ENCODE data around the gene TAS2R39. TPM values are rescaled to one million over a fixed set of nuclear protein-coding genes. Genes with fewer than 3 reads are reported as not detected.
"Not testable (repeated sequence)": the region's sequence is repeated elsewhere in the genome, so short reads cannot be mapped to it uniquely, and the experiment has no call there.

The TAS2R39 gene
- total RNA-seq, 1 donor from 2014 or later, result not detected

DNA sequence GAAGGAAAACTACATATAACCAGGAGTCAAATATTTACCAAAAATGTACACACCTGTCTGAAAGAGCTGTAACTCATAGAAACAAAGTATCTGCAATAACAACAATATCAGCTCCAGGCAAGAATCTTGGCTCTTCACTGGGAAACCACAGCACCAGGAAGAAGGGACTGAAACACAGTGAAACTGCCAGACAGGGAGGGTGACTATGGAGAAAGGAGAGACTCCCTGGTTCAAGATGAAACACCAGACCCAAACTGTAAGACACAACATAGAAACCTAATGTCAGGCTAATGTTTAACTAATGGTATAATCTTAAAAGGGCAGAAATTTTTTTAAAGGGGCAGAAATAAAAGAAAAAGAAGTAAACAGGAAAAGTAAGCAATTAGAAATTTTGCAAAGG, 11.5 kb upstream of the TAS2R39 start:
- TF ChIP-seq, protein P1, sequence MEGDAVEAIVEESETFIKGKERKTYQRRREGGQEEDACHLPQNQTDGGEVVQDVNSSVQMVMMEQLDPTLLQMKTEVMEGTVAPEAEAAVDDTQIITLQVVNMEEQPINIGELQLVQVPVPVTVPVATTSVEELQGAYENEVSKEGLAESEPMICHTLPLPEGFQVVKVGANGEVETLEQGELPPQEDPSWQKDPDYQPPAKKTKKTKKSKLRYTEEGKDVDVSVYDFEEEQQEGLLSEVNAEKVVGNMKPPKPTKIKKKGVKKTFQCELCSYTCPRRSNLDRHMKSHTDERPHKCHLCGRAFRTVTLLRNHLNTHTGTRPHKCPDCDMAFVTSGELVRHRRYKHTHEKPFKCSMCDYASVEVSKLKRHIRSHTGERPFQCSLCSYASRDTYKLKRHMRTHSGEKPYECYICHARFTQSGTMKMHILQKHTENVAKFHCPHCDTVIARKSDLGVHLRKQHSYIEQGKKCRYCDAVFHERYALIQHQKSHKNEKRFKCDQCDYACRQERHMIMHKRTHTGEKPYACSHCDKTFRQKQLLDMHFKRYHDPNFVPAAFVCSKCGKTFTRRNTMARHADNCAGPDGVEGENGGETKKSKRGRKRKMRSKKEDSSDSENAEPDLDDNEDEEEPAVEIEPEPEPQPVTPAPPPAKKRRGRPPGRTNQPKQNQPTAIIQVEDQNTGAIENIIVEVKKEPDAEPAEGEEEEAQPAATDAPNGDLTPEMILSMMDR (IDR thresholded peaks at IDR 0.05), result no peak
- no peak for TF ChIP-seq POLR2A (IDR thresholded peaks at IDR 0.05)
- no peak for TF ChIP-seq POLR2AphosphoS5 (IDR thresholded peaks at IDR 0.05; ENCODE audit: insufficient read depth in 1 of 2, low read depth in 1 of 2)
- H3K36me3 ChIP-seq, result no peaks in the 10 kb centered on the region
- no peaks in the 10 kb centered on the region for H3K4me1 ChIP-seq
- no peaks in the 10 kb centered on the region for H3K27me3 ChIP-seq
- intact Hi-C loops (cut with DNase I), result no loop called here
- no peaks in the 10 kb centered on the region for H3K9me3 ChIP-seq
- DNase-seq (ENCODE audit: extremely low spot score in 2 of 2), result no peak
- H3K4me3 ChIP-seq, result no peak overlapping the region
- no peak overlapping the region for H3K27ac ChIP-seq

DNA sequence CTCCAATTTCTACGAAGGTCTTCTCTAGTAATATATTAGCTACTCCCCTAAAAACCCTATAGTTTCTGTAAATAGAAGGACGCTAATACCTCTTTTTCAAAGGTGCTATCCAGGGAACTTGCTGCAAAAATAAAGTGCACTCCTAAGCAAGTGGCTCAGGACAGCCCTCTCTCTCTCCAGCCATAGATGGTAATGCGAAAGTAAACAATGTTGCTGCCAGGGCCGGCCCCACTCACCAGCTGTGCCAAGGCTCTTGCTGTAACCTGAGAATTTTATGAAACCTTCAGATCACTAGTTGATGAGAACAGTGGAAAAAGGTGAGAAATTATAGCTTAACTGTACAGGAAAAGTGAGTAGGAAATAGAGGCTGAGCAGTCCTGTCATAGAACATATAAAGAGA, 10.9 kb upstream of the TAS2R39 start:
- no peak overlapping the region for H3K27ac ChIP-seq
- no peak for DNase-seq (ENCODE audit: extremely low spot score in 2 of 2)
- TF ChIP-seq, protein P1 (IDR thresholded peaks at IDR 0.05), result no peak
- no peak for TF ChIP-seq POLR2A (IDR thresholded peaks at IDR 0.05)
- TF ChIP-seq POLR2AphosphoS5 (IDR thresholded peaks at IDR 0.05; ENCODE audit: insufficient read depth in 1 of 2, low read depth in 1 of 2), result no peak
- no peak overlapping the region for H3K4me3 ChIP-seq
- no peaks in the 10 kb centered on the region for H3K4me1 ChIP-seq
- H3K27me3 ChIP-seq, result no peaks in the 10 kb centered on the region
- H3K9me3 ChIP-seq, result no peaks in the 10 kb centered on the region
- intact Hi-C loops (cut with DNase I), result no loop called here
- no peaks in the 10 kb centered on the region for H3K36me3 ChIP-seq

DNA sequence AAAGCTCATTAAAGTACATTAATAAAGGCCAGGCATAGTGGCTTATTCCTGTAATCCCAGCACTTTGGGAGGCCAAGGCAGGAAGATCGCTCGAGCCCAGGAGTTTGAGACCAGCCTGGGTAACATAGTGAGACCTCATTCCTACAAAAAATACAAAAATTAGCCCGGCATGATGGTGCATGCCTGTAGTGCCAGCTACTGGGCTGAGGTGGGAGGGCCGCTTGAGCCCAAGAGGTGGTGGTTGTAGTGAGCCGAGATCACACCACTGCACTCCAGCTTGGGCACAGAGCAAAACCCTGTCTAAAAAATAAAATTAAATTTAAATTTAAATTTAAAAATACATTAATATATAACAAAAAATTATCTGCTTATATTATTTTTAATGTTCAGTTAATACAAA, 7.1 kb upstream of the TAS2R39 start:
- H3K27ac ChIP-seq, result no peak overlapping the region
- TF ChIP-seq, protein P1 (IDR thresholded peaks at IDR 0.05), result no peak
- TF ChIP-seq POLR2AphosphoS5 (IDR thresholded peaks at IDR 0.05; ENCODE audit: insufficient read depth in 1 of 2, low read depth in 1 of 2) (no peak), POLR2A (IDR thresholded peaks at IDR 0.05) (no peak)
- no peak for DNase-seq (ENCODE audit: extremely low spot score in 2 of 2)

DNA sequence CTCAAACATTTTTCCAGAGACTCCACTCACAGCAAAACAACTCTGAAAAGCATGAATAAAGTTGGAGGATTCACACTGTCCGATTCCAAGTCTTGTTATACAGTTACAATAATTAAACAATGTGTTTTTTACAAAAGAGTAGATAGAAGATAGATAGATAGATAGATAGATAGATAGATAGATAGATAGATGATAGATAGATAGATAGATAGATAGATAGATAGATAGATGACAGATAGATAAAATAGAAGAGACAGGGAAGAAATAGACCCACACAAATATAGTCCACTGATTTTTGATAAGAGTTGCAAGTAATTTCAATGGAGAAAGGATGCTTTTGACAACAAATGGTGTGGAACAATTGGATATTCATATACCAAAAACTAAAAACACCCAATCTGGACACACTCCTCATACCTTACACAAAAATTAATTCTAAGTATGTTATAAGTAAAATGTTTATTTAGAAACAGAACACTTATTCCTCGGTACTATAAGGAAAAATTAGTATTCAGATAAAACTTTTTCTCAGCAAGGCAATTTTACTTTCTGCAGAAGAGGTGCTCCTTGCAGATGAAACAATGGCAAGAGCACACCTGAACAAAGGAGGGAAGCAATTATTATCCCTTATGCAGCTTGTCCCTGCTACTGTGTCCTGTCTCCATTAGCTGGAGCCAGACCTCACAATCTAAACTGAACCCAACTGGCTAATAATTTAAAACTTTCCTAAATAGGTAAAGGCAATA, 5.7 kb upstream of the TAS2R39 start:
- Histone ChIP-seq H3K27me3 (no peaks in the 10 kb centered on the region), H3K4me1 (no peaks in the 10 kb centered on the region), H3K36me3 (no peaks in the 10 kb centered on the region), H3K9me3 (no peaks in the 10 kb centered on the region), H3K4me3 (no peak overlapping the region), H3K27ac (no peak overlapping the region)
- no peak for TF ChIP-seq POLR2AphosphoS5 (IDR thresholded peaks at IDR 0.05; ENCODE audit: insufficient read depth in 1 of 2, low read depth in 1 of 2)
- TF ChIP-seq, protein P1 (IDR thresholded peaks at IDR 0.05), result no peak
- TF ChIP-seq POLR2A (IDR thresholded peaks at IDR 0.05), result no peak
- DNase-seq (ENCODE audit: extremely low spot score in 2 of 2), result no peak
- intact Hi-C loops (cut with DNase I), result no loop called here

More for the DNA sequence above, 7.1 kb upstream of the TAS2R39 start:
- intact Hi-C loops (cut with DNase I), result no loop called here
- Histone ChIP-seq H3K27me3 (no peaks in the 10 kb centered on the region), H3K9me3 (no peaks in the 10 kb centered on the region), H3K36me3 (no peaks in the 10 kb centered on the region), H3K4me3 (no peak overlapping the region), H3K4me1 (no peaks in the 10 kb centered on the region)

DNA sequence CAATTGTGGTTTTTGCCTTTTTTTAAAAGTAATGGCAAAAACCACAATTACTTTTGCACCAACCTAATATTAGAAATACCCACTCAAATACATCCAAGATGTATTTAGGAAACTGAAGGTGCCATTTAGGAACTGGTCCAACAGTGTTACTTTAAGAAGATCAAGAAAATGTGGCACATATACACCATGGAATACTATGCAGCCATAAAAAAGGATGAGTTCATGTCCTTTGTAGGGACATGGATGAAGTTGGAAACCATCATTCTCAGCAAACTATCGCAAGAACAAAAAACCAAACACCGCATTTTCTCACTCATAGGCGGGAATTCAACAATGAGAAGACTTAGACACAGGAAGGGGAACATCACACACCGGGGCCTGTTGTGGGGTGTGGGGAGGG, 2.4 kb upstream of the TAS2R39 start:
- DNase-seq (ENCODE audit: extremely low spot score in 2 of 2); H3K27me3 ChIP-seq; intact Hi-C loops (cut with DNase I); H3K27ac ChIP-seq; H3K36me3 ChIP-seq; H3K9me3 ChIP-seq; H3K4me1 ChIP-seq; H3K4me3 ChIP-seq: not testable (repeated sequence)
